HG03439 (cell line): Measurements from ENCODE around the gene TLX2.
"Not testable (repeated sequence)": the region's sequence is repeated elsewhere in the genome, so short reads cannot be mapped to it uniquely, and the experiment has no call there.

Experiments
- ATAC-seq: cut with Tn5 transposase; IDR thresholded peaks from one replicate; pipeline ENCODE4 v1.9.1; 2021; ENCODE audit warnings: mild to moderate bottlenecking, moderate library complexity; ENCODE audit not compliant: unreplicated experiment

TLX2 gene

GRCh38 chr2:74514368-74515270, at the start of gene TLX2:
Gene TLX2 (plus strand): TSS chr2:74514450. CDS start chr2:74514807, 357 bp downstream.
- ATAC-seq: no peak

GRCh38 chr2:74470742-74471141, 43.5 kb upstream of the TLX2 start:
- not testable (repeated sequence) for ATAC-seq

GRCh38 chr2:74471332-74472065, 42.8 kb upstream of the TLX2 start:
- no peak for ATAC-seq

GRCh38 chr2:74472086-74472944, 41.9 kb upstream of the TLX2 start, which contains the start of gene MRPL53:
Gene MRPL53 (minus strand): TSS chr2:74472680. CDS start chr2:74472660, 20 bp downstream.
- peak; percentile 89 for ATAC-seq

GRCh38 chr2:74472945-74473258, 41.3 kb upstream of the TLX2 start:
- ATAC-seq: peak; percentile 2

- no peak for ATAC-seq
Measured at GRCh38 chr2:74474481-74474880, 39.8 kb upstream of the TLX2 start.

- ATAC-seq: no peak
Measured at GRCh38 chr2:74474899-74475298, 39.4 kb upstream of the TLX2 start.

GRCh38 chr2:74481431-74481830, 32.8 kb upstream of the TLX2 start:
- no peak for ATAC-seq

GRCh38 chr2:74481961-74482800, 32.1 kb upstream of the TLX2 start:
- peak; percentile 43 for ATAC-seq

- peak; percentile 89 for ATAC-seq
Measured at GRCh38 chr2:74482801-74483674, 31.2 kb upstream of the TLX2 start, which contains the start of the genes CCDC142 and TTC31. Gene CCDC142 (minus strand): TSS chr2:74482998. CDS start chr2:74482837, 161 bp downstream. Gene TTC31 (plus strand): TSS chr2:74483081. CDS start chr2:74483096, 15 bp downstream.

GRCh38 chr2:74483675-74484164, 30.5 kb upstream of the TLX2 start:
- not testable (repeated sequence) for ATAC-seq

GRCh38 chr2:74486141-74486540, 28.1 kb upstream of the TLX2 start:
- no peak for ATAC-seq

- ATAC-seq: no peak
Measured at GRCh38 chr2:74488643-74489481, 25.4 kb upstream of the TLX2 start.

GRCh38 chr2:74489906-74490305, 24.3 kb upstream of the TLX2 start:
- ATAC-seq: no peak

- ATAC-seq: no peak
Measured at GRCh38 chr2:74491648-74492544, 22.4 kb upstream of the TLX2 start.

- ATAC-seq: no peak
Measured at GRCh38 chr2:74493546-74493945, 20.7 kb upstream of the TLX2 start.

- ATAC-seq: no peak
Measured at GRCh38 chr2:74495440-74495839, 18.8 kb upstream of the TLX2 start.
